AG09309 (cell line): ENCODE results near the gene OPRL1.

Experiments
- DNase-seq: peaks from one replicate; pipeline ENCODE4 v3.0.0-alpha.2; 2010; ENCODE audit warnings: low read depth
- H3K4me3 ChIP-seq: 2 replicates; pipeline ENCODE4 v1.5.1; 2011; ENCODE audit warnings: mild to moderate bottlenecking, low read depth, low read length, moderate library complexity; ENCODE audit not compliant: control insufficient read depth
- TF ChIP-seq, protein P1 (sequence below): IDR thresholded peaks from 2 replicates; pipeline ENCODE4 v1.5.1; 2011; ENCODE audit warnings: mild to moderate bottlenecking, low read depth, low read length, inconsistent platforms; ENCODE audit not compliant: insufficient read depth, control insufficient read depth; ENCODE audit errors: missing control alignments

Gene OPRL1

DNA sequence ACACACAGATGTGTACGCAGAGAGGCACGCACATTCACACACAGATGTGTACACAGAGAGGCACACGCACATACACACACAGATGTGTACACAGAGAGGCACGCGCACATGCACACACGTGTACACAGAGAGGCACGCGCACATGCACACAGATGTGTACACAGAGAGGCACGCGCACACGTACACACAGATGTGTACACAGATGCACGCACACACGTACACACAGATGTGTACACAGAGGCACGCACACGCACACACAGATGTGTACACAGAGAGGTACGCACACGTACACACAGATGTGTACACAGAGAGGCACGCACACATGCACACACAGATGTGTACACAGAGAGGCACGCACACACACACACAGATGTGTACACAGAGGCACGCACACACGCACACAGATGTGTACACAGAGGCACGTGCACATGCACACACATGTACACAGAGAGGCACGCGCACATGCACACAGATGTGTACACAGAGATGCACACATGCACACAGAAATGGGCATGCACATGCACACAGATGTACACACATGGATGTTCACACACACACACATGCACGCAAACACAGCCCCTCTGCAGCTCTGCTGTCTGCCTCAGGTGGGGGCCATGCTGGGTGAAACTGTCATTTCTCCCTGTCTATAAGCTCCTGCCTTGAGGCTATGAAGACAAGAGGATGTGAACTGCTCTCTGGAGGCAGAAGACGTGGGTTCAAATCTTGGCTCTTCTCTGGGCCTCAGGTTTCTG lies 70.1 kb downstream of the OPRL1 start:
- DNase-seq = no peak
- TF ChIP-seq, protein P1, sequence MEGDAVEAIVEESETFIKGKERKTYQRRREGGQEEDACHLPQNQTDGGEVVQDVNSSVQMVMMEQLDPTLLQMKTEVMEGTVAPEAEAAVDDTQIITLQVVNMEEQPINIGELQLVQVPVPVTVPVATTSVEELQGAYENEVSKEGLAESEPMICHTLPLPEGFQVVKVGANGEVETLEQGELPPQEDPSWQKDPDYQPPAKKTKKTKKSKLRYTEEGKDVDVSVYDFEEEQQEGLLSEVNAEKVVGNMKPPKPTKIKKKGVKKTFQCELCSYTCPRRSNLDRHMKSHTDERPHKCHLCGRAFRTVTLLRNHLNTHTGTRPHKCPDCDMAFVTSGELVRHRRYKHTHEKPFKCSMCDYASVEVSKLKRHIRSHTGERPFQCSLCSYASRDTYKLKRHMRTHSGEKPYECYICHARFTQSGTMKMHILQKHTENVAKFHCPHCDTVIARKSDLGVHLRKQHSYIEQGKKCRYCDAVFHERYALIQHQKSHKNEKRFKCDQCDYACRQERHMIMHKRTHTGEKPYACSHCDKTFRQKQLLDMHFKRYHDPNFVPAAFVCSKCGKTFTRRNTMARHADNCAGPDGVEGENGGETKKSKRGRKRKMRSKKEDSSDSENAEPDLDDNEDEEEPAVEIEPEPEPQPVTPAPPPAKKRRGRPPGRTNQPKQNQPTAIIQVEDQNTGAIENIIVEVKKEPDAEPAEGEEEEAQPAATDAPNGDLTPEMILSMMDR = no peak
- H3K4me3 ChIP-seq = no peak overlapping the region
